ENCODE measurements around the gene PSD4.

Gene PSD4

DNA sequence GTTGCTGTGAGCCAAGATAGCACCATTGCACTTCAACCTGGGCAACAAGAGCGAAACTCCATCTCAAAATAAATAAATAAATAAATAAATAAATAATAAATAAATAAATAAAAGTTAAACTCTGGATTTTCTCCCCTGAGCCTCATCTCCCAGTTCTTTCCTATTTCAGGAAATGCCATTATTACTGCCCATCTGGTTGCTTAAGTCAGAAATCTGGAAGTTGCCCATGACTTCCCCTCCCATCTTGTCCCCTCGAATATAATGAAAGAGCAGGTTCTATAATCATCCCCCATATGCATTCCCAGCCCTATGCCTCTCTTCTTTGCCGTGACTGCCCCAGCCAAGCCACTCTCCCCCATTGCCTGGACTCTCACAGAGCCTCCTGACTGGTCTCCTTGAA is 4.2 kb upstream of the PSD4 start:
- no peak for DNase-seq

DNA sequence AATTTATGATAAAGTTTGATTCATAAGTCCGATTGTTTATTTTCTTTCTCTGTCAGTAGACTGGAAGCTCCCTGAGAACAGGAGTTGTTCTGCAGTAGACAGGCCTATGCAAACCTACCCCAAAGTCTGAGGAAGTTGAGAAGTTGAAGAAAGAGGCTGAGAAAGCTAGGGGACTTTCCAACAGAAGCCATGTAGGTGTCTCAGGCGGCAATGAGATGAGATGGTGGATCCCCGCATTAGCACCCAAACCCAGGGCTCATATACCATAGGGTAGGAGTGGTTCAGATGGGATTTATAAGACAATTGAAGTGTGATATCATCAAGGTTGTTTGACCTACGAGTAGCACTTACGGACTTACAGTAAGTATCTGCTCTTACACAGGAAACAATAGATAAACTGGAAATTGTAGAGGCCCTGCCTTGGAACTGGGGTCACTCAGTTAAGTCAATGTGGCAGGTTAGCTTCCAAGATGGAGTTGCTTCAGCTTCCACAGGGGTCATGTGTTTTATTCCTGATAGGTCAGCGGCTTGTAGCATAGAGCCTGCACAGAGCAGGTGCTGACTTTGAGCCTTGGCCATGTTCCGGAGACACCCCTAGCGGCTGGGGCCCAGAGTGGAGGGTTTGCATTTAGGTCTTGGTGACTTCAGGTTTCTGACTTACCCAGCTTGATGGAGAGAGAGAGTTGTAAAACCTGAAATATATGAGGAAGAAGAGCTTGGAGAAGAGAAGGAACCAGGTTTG is 2.3 kb upstream of the PSD4 start:
- no peak for DNase-seq

DNA sequence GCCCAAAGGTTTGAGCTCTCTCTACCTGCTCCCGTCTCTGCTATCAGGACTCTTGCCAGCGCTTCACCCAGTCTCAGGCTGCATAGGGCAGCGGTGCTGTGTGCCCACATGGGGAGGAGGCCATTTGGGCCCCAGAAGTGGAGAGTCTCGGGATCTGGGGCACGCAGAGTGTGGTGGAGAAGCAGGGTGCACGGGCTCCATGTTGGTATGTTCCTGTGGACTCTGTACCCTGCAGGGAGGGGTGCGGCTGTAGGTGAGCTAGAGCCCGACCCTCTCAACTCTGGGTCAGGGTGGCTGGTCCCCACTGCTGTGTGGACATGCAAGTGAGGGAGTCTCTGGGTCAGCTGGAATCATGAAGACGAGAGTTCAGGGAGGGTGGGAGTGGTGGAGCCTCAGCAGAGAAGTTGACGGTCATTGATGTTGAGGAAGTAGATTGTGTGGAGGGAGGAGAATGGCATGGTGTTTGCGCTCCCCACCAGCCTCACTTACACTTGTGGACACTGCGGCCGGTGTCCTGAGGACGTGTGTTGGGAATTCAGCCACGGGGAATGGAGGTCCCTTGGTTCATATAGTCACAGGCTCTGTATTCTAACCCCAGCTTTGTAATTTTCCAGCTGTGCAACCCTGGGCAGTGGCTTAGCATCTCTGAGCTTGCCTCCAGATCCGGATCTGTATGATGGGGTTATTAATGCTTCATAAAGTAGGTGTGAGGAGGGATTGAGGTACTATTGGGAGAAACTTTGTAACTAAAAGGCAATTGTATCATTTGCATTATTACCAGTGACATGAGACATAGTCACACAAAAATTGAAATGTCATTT is 840 bp upstream of the PSD4 start:
- no peak for DNase-seq

DNA sequence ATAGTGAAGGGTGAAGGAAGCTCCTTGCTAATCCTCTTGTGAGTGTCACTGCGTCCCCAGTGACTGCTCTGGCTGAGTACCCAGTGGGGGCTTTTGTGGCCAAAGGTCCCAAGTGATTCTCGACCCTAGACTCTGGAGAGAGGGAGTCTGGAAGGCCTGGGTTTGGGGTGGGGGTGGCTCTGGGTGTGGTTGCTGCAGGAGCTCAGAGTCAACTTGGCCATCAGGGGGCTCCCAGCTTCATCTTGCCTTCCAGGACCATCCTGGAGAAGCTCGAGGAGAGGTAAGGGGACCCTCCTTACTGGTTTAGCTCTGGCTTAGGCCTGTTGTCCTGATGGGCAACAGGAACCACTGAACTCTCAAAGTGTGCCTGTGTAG is 592 bp downstream of the PSD4 start:
- DNase-seq: no peak

DNA sequence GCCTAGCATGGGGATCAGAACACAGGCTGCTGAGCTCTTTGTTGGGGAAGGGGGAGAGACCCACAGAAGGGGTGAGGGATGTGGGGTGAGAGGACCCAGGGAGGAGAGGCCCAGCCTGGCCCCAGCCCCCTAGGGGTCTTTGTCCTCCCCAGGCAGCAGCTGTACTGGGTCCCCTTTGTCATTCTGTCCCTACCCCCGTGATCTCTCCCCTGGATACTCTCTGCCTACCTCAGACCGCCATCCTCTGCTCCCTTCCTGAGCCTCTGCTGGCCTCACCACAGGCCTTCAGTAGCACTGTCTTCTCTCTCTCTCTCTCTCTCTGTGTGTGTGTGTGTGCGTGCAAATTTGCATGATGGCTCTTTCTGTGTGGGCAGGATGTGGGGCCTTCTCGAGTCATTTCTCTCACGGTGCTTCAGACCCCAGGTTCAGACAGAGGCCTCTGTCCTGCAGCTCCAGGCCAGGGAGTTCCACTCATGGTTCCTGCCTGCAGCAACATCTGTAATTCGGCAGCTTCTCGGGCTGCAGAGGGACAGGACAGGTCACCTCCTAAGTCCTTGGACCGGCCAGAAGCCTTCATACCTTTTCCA is 1.4 kb downstream of the PSD4 start:
- no peak for DNase-seq

DNA sequence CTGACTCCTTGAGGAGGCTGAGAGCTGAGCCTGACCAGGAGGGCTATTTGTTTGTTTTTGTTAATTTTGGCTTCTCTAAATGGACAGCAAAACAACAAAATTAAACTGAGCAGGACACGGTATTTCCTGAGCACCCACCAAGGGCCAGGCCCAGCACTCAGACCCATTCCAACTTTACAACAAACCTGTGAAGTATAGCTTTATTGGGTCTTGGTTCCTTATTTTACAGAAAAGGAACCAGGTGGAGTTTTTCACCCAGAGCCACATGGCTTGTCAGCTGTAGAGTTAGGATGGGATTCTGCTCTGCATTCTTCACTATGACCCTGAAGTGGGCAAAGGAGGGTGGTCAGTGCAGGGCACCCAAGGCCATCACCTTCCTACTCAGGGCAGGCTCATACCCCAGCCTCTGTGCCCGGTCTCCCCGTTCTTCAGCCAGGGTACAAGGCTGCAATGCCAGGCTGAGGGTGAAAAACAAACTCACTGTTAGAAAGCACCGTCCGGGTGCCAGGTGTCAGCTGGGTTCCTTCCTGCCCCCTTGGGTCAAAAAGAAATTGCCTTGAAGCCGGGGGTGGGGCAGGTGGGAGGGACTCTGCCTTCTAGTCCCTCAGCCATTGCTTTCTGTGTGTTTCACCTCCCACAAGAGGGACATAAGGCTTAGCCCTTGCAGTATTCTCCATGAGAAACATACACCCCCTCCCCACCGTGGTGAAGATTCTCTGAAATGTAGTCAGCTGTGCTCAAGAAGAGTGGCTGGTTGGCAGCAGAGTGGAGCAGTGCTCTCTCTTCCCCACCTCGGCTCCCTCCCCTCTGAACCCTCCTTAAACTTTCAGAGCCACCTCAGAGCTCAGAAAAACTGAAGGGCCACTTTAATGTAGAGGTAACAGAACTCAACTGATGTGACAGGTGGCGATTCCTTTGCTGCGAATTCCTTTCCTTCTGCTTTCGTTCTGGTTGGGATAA is 2.2 kb downstream of the PSD4 start:
- DNase-seq: no peak

DNA sequence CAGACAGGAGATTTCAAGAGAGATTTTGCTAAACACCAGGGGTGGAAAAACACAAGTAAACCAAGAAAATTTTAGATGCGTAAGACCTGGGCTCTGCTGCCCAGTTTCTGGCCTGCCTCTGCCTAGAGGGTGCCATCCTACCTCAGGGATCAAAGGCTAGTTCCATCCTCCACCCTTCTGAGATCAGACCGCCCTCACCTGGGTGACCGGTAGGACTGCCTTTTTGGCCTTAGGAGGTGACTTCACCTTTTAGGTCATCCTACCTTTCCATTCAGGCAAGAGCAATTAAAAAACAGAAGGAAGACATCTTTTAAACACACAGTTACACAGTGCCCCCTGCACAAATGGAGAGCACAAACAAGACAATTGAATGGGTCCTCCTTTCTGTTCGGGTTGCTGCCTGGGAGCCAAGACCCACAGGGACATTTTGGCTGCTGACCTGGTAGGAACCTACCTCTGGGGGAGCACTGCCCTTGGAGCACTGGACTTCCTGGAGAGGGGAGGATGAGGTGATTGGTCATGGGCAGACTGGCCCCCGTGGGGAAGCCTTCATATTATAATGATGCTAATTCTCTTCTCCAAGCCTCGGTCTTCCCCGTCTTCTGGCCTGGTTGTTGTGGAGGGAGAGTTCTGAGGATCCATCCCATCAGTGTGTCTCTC is 3.1 kb downstream of the PSD4 start:
- DNase-seq: no peak

DNA sequence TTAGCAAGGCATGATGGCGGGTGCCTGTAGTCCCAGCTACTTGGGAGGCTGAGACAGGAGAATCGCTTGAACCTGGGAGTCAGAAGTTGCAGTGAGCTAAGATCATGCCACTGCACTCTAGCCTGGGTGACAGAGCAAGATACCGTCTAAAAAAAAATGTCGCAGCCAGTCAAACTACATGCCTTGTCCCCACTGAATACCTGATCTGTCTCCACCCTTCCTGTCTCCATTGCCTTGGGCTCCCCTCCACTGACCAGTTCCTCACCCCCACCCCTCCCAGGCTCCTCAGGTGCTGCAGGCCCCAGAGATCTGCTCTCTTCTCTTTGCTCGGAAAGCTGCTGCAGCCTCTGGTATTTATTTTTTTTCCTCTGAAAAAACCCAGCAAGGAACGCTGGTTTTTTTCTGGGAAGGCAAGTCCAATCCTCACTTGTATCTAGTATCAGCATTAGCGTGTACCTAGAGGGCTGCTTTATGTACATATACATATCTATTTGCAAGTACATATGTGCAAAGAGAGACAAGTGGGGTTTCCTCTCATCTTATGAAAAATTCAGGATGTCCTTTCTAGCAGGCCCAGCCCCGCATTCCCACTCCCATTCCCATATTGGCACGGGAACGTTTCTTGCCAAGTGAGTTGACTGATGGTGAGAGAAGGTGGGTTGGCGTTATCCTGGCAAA is 4.4 kb downstream of the PSD4 start:
- DNase-seq: no peak

DNA sequence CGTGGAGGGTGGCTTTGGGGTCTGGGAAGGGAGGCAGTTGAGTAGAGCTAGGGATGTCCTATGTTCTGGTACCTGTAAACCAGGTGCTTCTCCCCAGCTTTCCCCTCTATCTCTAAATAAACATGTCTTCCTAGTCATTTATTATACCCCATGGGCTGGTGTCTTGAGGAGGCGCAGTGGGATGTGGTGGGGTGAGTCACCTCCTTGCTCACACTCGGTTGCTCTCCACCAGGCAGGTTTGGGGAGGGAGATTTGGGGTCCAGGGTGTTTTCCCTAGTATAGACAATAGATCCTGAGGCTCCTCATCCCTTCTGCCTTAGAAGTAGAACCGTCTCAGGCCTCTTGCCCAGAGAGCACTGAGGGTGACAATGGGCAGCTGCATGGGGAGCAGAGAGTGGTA is 5.1 kb downstream of the PSD4 start:
- DNase-seq: no peak

DNA sequence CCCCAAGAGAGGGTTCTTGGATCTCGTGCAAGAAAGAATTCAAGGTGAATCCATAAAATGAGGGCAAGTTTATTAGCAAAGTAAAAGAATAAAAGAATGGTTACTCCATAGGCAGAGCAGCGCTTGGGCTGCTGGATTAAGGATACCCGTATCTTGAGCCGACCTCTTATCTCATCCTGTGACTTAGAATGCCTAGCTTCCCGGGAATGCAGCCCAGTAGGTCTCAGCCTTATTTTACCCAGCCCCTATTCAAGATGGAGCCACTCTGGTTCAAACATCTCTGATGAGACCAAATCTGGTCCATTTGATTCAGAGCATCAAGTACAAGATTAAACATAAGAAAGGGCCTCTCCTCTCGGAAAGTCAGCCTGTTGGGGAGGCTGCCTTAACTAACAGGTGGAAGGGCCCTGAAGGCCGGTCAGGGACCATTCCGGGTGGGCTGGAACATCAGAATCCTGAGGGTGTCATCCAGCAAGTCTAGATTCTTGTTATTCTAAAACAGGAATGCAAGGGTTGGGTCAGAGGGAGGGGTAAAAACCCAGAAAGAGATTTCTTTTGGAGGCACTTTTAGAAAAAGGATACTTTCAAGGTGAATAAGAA is 5.8 kb downstream of the PSD4 start:
- no peak for DNase-seq

DNA sequence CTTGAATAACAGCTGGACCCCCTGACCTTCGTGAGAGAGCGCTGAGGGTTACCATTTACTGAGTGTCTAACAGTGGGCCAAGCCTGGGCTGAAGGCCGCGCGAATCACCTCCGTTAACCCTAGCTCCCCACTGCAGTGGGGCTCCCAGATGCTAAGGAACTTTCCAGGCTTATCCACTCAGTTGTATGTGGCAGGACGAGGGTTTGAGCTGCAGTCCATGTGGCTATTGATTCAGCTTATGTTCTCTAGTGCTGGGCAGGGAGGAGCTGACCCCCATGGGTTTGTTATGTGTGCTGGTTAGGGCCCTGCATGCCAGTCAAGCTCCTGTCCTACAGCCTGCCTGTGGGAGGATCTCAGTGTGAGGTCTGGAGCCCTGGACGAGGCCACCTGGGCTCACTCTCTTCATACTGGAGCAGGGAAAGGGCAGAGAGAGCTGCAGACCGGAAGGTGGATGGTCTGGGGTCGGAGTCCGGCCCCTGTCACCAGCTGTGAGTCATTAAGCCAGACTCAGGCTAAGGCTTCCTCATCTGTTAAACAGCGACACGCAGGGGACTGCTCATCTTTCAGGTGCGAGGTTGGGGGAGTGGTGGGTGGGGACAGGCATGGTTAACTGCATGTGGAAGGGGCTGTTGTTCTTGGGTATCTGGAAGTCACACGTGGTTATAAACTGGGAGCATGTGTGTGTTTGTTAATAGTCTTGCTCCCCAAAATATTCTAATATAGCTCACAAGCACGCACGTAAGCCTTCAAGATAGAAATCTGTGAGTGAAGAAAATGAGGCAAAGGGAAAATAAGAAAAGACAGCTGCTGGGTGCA is 6.6 kb downstream of the PSD4 start:
- no peak for DNase-seq

DNA sequence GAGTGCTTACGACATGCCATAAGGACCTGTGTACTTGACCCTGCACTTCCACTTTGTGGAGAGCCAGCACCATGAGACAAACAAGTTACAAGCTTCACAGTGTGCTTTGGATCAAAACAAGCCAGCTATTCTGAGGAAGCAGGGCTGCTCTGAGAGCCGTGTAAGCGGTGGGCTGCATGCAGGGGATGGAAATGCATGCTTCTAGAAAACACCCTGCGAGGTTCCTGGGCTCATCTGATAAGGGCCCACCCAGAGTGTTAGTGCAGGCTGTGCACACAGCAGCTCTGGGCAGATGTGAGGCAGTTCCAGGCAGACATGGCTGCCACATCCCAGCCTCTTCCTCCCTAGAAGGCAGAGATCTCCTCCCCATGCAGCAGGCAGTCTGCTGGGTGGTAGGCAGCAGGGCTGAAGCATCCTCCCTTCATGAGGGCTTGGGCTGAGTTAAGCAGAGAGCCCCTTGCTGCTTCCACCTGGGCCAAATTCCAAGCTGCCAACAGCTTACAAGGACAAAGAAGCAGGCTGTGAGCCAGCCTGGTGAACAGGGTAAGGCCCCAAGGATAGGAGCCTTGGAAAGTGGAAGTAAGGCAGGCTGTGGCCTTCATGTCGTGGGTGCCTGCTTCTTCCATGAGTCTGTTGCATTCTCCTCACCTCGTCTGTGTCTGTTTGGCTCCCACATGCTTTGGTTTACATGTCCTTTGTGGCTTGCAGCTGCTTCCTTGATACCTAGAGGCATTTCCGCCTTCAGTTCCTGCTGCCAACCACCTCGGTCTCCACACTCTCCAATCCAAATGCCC is 7.7 kb downstream of the PSD4 start:
- no peak for DNase-seq

DNA sequence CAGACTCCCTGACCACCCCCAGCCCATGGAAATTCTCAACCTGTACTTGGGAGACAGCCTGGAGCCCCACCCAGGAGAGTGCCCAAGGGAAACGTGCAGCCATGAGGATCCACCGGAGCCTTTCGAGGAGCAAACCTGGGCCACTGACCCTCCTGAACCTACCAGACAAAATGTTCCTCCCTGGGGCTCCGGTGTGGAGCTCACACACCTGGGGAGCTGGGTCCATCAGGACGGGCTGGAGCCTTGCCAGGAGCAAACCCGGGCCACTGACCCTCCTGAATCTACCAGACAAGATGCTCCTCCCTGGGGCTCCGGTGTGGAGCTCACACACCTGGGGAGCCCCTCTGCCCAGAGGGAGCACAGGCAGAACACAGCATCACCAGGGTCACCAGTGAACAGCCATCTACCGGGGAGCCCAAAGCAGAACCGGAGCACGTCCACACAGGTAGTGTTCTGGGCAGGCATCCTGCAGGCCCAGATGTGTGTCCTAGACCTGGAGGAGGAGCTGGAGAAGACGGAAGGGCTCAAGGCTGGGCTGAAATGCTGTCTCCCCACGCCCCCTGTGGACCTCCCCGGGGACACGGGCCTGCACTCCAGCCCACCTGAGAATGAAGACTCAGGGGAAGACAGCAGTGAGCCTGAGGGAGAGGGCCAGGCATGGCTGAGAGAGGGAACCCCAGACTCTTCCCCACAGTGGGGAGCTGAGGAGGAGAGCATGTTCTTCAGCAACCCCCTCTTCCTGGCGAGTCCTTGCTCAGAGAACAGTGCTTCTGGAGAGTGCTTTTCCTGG is 8.9 kb downstream of the PSD4 start:
- no peak for DNase-seq

DNA sequence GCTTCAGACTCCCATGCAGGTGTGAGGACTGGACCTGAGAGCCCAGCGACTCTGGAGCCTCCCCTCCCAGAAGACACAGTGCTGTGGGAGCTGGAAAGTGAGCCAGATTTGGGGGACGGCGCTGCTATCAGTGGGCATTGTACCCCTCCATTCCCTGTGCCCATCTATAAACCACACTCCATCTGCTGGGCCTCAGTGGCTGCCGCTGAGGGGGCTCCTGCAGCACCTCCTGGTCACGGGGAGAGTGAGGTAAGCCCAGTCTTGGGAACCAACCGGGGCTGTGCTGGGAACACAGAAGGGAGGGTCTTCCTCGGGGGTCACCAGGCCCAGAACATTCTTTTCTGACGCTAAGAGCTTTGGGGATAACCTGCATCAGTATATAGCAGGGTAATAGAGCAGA is 9.5 kb downstream of the PSD4 start:
- no peak for DNase-seq

DNA sequence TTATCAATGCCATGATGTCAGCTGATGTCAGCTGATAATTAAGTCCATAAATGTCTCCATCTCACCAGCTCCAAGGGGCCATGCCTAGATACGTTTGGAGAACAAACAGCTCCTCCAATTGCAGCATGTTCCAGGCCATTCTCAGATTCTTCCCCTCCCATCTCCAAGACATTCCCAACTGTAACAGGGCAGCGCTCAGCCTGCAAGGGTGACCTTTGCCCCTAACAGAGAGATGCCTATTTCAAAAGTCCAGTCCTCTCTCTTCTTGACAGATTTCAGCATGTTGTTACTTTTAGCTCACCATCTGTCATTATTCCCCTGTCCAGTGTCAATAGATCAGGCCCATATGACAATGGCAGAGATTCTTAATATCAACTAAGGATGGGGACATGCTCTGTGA is 9.9 kb downstream of the PSD4 start:
- DNase-seq: no peak

DNA sequence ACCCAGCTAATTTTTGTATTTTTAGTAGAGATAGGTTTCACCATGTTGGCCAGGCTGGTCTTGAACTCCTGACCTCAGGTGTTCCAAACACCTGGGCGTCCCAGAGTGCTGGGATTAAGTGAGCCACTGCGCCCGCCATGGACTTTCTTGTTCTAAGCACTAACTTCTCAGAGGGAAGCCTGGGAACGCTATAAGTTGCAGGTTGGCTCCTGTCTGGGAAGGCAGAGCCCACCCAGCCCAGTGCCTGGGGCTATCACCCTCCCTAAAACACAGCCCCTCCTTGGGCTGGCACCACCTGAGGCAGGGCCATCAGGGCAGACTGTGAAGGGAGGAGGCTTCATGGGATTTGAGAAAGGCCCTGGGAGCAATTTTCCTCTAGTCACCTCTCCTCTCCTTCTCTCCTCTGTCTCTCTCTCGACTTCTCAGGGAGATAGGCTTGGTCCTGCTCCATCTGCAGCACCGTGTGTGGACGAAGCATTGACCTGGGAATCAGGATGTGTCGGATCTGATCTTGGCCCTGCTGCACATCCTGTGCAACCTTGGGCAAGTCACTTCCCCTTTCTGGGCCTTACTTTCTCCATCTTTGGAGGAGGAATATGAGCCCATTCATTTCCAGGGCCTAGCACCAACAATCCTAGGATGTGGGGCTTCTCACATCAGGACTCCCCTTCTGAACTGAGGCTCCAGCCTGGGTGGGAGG is 10.9 kb downstream of the PSD4 start:
- DNase-seq: no peak

DNA sequence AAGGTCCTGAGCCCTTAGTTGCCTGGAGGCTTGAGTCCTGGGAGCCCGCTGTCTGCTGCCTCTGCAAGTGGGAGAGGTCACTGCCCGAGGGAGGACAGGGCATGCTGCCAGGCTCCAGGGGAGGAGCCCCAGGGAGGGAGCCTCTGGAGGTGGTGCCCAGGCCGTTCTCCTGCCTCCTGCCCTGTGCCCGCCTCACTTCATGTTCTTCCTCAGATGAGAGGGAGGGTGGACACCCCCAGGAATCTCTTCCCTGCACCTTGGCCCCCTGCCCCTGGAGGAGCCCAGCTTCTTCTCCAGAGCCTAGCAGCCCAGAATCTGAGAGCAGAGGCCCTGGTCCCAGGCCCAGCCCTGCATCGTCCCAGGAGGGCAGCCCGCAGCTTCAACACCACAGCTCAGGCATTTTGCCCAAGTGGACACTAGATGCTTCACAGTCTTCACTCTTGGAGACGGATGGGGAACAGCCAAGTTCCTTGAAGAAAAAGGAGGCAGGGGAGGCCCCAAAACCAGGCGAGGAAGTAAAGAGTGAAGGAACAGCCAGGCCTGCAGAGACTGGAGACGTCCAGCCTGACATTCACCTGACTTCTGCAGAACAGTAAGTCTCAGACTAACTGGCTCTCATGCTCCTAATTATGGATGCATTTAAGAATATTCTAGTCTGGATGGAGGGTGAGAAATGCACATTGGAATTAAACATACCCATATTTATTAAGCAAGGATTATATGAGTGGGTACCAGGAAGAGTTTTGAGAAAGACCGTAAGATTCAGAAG is 12.1 kb downstream of the PSD4 start:
- DNase-seq: no peak
